ENCODE data around the gene SLC9A6.

SLC9A6 gene

DNA sequence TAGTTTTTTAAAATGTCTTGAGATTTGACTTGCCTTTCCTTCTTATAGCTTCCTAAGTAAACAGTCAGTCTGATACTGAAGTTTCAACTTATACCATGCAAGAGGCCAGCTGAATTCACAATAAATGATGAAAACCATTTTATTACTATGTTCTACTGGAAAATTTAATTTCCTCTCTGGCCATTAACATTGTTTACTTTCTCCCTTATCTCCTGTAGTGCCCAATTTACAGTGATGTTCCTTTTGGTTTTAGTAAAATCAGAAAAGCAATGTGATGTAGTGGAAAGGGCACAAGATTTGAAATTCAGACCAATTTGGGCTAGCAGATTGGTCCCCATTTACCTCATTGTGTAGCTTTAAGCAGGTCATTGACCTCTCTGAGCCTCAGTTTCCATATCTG is 54.2 kb downstream of the SLC9A6 start:
- no peak for TF ChIP-seq POLR2AphosphoS5 (IDR thresholded peaks at IDR 0.05; ENCODE audit: low read depth, low read length)
- TF ChIP-seq SIN3A (IDR thresholded peaks at IDR 0.05; ENCODE audit: borderline replicate concordance, insufficient read depth, low read length) = no peak
- TF ChIP-seq, protein P1, sequence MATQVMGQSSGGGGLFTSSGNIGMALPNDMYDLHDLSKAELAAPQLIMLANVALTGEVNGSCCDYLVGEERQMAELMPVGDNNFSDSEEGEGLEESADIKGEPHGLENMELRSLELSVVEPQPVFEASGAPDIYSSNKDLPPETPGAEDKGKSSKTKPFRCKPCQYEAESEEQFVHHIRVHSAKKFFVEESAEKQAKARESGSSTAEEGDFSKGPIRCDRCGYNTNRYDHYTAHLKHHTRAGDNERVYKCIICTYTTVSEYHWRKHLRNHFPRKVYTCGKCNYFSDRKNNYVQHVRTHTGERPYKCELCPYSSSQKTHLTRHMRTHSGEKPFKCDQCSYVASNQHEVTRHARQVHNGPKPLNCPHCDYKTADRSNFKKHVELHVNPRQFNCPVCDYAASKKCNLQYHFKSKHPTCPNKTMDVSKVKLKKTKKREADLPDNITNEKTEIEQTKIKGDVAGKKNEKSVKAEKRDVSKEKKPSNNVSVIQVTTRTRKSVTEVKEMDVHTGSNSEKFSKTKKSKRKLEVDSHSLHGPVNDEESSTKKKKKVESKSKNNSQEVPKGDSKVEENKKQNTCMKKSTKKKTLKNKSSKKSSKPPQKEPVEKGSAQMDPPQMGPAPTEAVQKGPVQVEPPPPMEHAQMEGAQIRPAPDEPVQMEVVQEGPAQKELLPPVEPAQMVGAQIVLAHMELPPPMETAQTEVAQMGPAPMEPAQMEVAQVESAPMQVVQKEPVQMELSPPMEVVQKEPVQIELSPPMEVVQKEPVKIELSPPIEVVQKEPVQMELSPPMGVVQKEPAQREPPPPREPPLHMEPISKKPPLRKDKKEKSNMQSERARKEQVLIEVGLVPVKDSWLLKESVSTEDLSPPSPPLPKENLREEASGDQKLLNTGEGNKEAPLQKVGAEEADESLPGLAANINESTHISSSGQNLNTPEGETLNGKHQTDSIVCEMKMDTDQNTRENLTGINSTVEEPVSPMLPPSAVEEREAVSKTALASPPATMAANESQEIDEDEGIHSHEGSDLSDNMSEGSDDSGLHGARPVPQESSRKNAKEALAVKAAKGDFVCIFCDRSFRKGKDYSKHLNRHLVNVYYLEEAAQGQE (IDR thresholded peaks at IDR 0.05; ENCODE audit: insufficient read depth in 1 of 2, low read depth in 2 of 2, low read length in 2 of 2) = no peak
- TF ChIP-seq TAF1 (IDR thresholded peaks at IDR 0.05; ENCODE audit: borderline replicate concordance, insufficient read depth, low read length) = no peak
- no peak for TF ChIP-seq FOXP2 (optimal IDR thresholded peaks at IDR 0.05; ENCODE audit: borderline replicate concordance, extremely low read depth, extremely low read length, insufficient read depth)

GRCh38 chrX:136039968-136040367 is 54.7 kb downstream of the SLC9A6 start:
- TF ChIP-seq SIN3A (IDR thresholded peaks at IDR 0.05; ENCODE audit: borderline replicate concordance, insufficient read depth, low read length) = no peak
- TF ChIP-seq, protein P1 (IDR thresholded peaks at IDR 0.05; ENCODE audit: insufficient read depth in 1 of 2, low read depth in 2 of 2, low read length in 2 of 2) = no peak
- TF ChIP-seq POLR2AphosphoS5 (IDR thresholded peaks at IDR 0.05; ENCODE audit: low read depth, low read length) = no peak
- no peak for TF ChIP-seq FOXP2 (optimal IDR thresholded peaks at IDR 0.05; ENCODE audit: borderline replicate concordance, extremely low read depth, extremely low read length, insufficient read depth)
- TF ChIP-seq TAF1 (IDR thresholded peaks at IDR 0.05; ENCODE audit: borderline replicate concordance, insufficient read depth, low read length) = no peak

DNA sequence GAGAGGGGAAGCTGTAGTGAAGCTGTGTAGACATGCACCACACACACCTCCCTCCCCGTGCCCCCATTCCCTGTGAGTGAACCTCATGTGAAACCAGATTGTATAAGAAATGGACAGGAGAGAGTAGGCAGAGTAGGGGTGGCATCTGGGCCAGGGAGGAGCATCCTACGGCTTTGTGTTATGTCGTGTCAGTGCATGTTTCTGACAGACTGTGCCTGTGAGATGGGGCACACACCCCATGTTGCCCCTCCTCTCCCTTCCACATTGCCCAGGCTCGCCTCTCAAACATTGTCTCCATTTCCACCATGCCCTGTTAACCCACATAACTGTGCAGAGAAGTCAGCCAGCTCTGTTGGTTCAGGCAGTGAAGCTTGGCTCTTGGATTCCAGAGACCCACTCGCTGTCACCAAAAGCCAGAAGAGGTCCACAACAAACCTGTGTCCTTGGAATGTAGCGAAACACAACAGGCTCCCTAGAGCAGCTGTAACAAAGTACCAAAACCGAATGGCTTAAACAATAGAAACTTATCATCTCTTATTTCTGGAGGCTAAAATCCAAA is 56.1 kb downstream of the SLC9A6 start:
- TF ChIP-seq FOXP2 (optimal IDR thresholded peaks at IDR 0.05; ENCODE audit: borderline replicate concordance, extremely low read depth, extremely low read length, insufficient read depth) (no peak), SIN3A (IDR thresholded peaks at IDR 0.05; ENCODE audit: borderline replicate concordance, insufficient read depth, low read length) (no peak), POLR2AphosphoS5 (IDR thresholded peaks at IDR 0.05; ENCODE audit: low read depth, low read length) (no peak), TAF1 (IDR thresholded peaks at IDR 0.05; ENCODE audit: borderline replicate concordance, insufficient read depth, low read length) (no peak)
- TF ChIP-seq, protein P1 (IDR thresholded peaks at IDR 0.05; ENCODE audit: insufficient read depth in 1 of 2, low read depth in 2 of 2, low read length in 2 of 2) = no peak

- TF ChIP-seq FOXP2 (optimal IDR thresholded peaks at IDR 0.05; ENCODE audit: borderline replicate concordance, extremely low read depth, extremely low read length, insufficient read depth) = no peak
- no peak for TF ChIP-seq POLR2AphosphoS5 (IDR thresholded peaks at IDR 0.05; ENCODE audit: low read depth, low read length)
- no peak for TF ChIP-seq SIN3A (IDR thresholded peaks at IDR 0.05; ENCODE audit: borderline replicate concordance, insufficient read depth, low read length)
- TF ChIP-seq TAF1 (IDR thresholded peaks at IDR 0.05; ENCODE audit: borderline replicate concordance, insufficient read depth, low read length) = no peak
- TF ChIP-seq, protein P1 (IDR thresholded peaks at IDR 0.05; ENCODE audit: insufficient read depth in 1 of 2, low read depth in 2 of 2, low read length in 2 of 2) = no peak
Observed at GRCh38 chrX:136045008-136045407, 59.8 kb downstream of the SLC9A6 start.

All from PFSK-1 (cell line).